Measurements from ENCODE around the gene IGFBPL1.

The IGFBPL1 gene

DNA sequence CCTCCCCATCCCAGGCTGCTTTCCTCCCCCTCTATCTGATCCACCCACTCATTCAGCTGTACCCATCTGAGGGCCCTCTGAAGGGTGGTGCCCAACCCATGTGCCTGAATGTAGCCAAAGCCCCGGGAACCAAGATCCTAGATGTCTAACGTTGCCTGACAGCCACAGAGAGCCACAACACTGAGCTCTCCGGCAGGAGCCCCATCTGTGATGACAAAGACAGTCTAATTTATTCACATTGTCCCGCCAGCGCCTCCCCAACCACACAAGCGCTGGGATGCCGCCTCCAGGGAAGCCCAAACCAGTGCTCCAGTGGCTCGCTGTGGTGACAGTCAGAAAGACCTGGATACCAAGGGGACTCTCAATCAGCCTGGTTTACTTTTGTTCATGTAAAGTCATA is 8.4 kb downstream of the IGFBPL1 start:
- TF ChIP-seq CTCF (conservative IDR thresholded peaks at IDR 0.05; ENCODE audit: low read depth), result no peak
- CTCF ChIA-PET, result interaction anchor here (0.6 kb wide), 2 partner anchors 12 to 134 kb away, joined by 3 read pairs; no protein-coding TSS in a partner anchor
- POLR2A ChIA-PET (ENCODE audit: low non-redundant PET), result no interaction called here

DNA sequence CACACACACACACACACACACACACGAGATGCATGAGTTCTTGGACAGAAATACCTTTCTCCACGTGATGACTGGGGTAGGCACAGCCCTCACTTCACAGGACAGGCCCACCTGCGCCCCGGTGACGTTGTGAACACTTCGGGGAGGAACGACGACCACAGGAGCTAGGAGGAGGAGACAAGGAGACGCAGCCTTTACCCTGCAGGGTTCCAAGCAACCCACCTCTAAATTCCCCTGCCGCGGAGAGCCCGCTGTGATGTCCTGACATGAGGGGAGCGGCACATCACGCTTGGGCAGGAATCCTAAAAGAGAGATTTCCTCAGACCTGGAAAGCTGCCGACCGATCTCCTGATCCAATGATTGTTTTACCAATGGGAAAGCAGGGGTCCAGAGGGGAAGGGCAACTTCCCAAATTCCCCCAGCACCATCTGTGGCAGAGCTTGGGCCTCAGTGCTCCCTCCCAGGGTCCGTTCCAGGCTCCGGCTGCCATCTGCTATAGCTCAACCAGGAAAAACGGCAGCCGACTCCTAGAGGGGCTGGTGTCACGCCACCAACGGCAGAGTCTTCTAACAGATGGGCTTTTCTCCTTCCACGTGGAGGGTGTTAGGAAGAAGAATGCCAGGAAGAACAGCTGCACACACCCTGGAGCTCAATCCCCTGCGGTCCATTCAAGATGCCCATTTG is 10.1 kb downstream of the IGFBPL1 start:
- no peak overlapping the region for H3K27ac ChIP-seq
- ChIA-PET POLR2A (ENCODE audit: low non-redundant PET) (no interaction called here), CTCF (no interaction called here)
- DNase-seq (ENCODE audit: low spot score), result no peak
- TF ChIP-seq CTCF (conservative IDR thresholded peaks at IDR 0.05; ENCODE audit: low read depth), result no peak

More for the DNA sequence above, 8.4 kb downstream of the IGFBPL1 start:
- no peak for DNase-seq (ENCODE audit: low spot score)
- H3K27ac ChIP-seq, result no peak overlapping the region

DNA sequence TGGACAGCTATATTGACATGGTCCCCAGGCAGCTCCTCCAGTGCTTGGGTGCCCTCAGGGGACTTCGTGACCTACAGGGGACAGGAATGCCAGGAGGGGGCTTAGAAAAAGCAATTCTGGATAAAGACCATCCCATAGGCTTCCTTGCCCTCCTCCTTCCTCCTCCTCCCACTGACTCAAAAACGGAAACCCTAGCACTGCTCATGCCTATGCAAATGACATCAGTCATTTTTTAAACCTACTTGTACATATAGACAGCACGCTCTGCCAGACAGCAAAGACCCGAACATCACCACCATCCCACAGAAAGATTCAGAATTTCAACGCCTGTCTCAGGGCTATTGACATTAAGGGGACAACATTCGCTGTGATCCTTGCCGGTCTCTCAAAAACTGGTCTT is 11.0 kb downstream of the IGFBPL1 start:
- H3K27ac ChIP-seq, result no peak overlapping the region
- DNase-seq (ENCODE audit: low spot score), result no peak
- TF ChIP-seq CTCF (conservative IDR thresholded peaks at IDR 0.05; ENCODE audit: low read depth), result no peak
- ChIA-PET CTCF (interaction anchor here (0.5 kb wide), 1 partner anchor 578 kb away, joined by 5 read pairs; no protein-coding TSS in a partner anchor), POLR2A (ENCODE audit: low non-redundant PET) (no interaction called here)

- DNase-seq (ENCODE audit: low spot score), result no peak
- TF ChIP-seq CTCF (conservative IDR thresholded peaks at IDR 0.05; ENCODE audit: low read depth), result no peak
- H3K27ac ChIP-seq, result no peak overlapping the region
- ChIA-PET CTCF (interaction anchor here (0.5 to 1.4 kb wide), 2 partner anchors 20 to 577 kb away, joined by 5 to 6 read pairs; no protein-coding TSS in a partner anchor), POLR2A (ENCODE audit: low non-redundant PET) (no interaction called here)
These were observed 11.5 kb downstream of the IGFBPL1 start for GRCh38 chr9:38412751-38413150.

GRCh38 chr9:38408719-38409118 is 15.5 kb downstream of the IGFBPL1 start:
- no peak overlapping the region for H3K27ac ChIP-seq
- TF ChIP-seq CTCF (conservative IDR thresholded peaks at IDR 0.05; ENCODE audit: low read depth), result no peak
- ChIA-PET POLR2A (ENCODE audit: low non-redundant PET) (interaction anchor here (0.5 kb wide), 1 partner anchor 621 kb away, joined by 4 read pairs; no protein-coding TSS in a partner anchor), CTCF (no interaction called here)
- no peak for DNase-seq (ENCODE audit: low spot score)

GRCh38 chr9:38406476-38407186 is 17.6 kb downstream of the IGFBPL1 start:
- ChIA-PET CTCF (no interaction called here), POLR2A (ENCODE audit: low non-redundant PET) (no interaction called here)
- H3K27ac ChIP-seq, result no peak overlapping the region
- TF ChIP-seq CTCF (conservative IDR thresholded peaks at IDR 0.05; ENCODE audit: low read depth), result no peak
- no peak for DNase-seq (ENCODE audit: low spot score)
